ENCODE measurements around the gene MMP25.
"Not testable (repeated sequence)": the region's sequence is repeated elsewhere in the genome, so short reads cannot be mapped to it uniquely, and the experiment has no call there.

The MMP25 gene

GRCh38 chr16:3065742-3066439 lies 19.5 kb downstream of the MMP25 start:
- peaks cover 17% of the 10 kb centered on the region for H3K4me1 Mint-ChIP-seq

GRCh38 chr16:3066440-3066748 lies 20.0 kb downstream of the MMP25 start:
- no peak for ATAC-seq
- Mint-ChIP-seq H3K27ac (no peak overlapping the region), H3K9me3 (no peaks in the 10 kb centered on the region), H3K27me3 (peaks cover 8% of the 10 kb centered on the region), H3K36me3 (no peaks in the 10 kb centered on the region), H3K4me3 (no peak overlapping the region), H3K4me1 (peaks cover 18% of the 10 kb centered on the region)

More at GRCh38 chr16:3065742-3066439, 19.5 kb downstream of the MMP25 start:
- Mint-ChIP-seq H3K9me3 (no peaks in the 10 kb centered on the region), H3K4me3 (peak overlapping the region; percentile 30), H3K36me3 (no peaks in the 10 kb centered on the region), H3K27ac (peak overlapping the region; percentile 75), H3K27me3 (peaks cover 8% of the 10 kb centered on the region)
- ATAC-seq: peak; percentile 4

- Mint-ChIP-seq H3K36me3 (no peaks in the 10 kb centered on the region), H3K4me1 (peaks cover 31% of the 10 kb centered on the region), H3K27ac (peak overlapping the region; percentile 53), H3K27me3 (peaks cover 8% of the 10 kb centered on the region), H3K9me3 (no peaks in the 10 kb centered on the region), H3K4me3 (no peak overlapping the region)
- no peak for ATAC-seq
Observed at GRCh38 chr16:3068487-3068886, 22.1 kb downstream of the MMP25 start.

- not testable (repeated sequence) for H3K36me3 Mint-ChIP-seq, H3K27ac Mint-ChIP-seq, H3K9me3 Mint-ChIP-seq, H3K27me3 Mint-ChIP-seq, H3K4me3 Mint-ChIP-seq, ATAC-seq
- peaks cover 37% of the 10 kb centered on the region for H3K4me1 Mint-ChIP-seq
Observed at GRCh38 chr16:3069146-3069545, 22.8 kb downstream of the MMP25 start.

GRCh38 chr16:3070608-3071111 lies 24.3 kb downstream of the MMP25 start:
- no peaks in the 10 kb centered on the region for H3K36me3 Mint-ChIP-seq
- H3K27me3 Mint-ChIP-seq: peaks cover 2% of the 10 kb centered on the region
- H3K27ac Mint-ChIP-seq: no peak overlapping the region
- ATAC-seq: no peak
- no peak overlapping the region for H3K4me3 Mint-ChIP-seq
- peaks cover 45% of the 10 kb centered on the region for H3K4me1 Mint-ChIP-seq
- no peaks in the 10 kb centered on the region for H3K9me3 Mint-ChIP-seq

GRCh38 chr16:3071655-3072054 lies 25.3 kb downstream of the MMP25 start:
- H3K27ac Mint-ChIP-seq: peak overlapping the region; percentile 55
- no peaks in the 10 kb centered on the region for H3K36me3 Mint-ChIP-seq
- H3K4me3 Mint-ChIP-seq: no peak overlapping the region
- no peaks in the 10 kb centered on the region for H3K9me3 Mint-ChIP-seq
- ATAC-seq: no peak
- H3K4me1 Mint-ChIP-seq: peaks cover 48% of the 10 kb centered on the region
- H3K27me3 Mint-ChIP-seq: no peaks in the 10 kb centered on the region

GRCh38 chr16:3072148-3072547 lies 25.8 kb downstream of the MMP25 start:
- Mint-ChIP-seq H3K4me1 (peaks cover 50% of the 10 kb centered on the region), H3K27ac (peak overlapping the region; percentile 55)
- not testable (repeated sequence) for H3K36me3 Mint-ChIP-seq, ATAC-seq, H3K27me3 Mint-ChIP-seq, H3K4me3 Mint-ChIP-seq, H3K9me3 Mint-ChIP-seq

- ATAC-seq: peak; percentile 21
- H3K4me3 Mint-ChIP-seq, H3K27me3 Mint-ChIP-seq, H3K36me3 Mint-ChIP-seq, H3K9me3 Mint-ChIP-seq: not testable (repeated sequence)
- Mint-ChIP-seq H3K4me1 (peaks cover 46% of the 10 kb centered on the region), H3K27ac (peak overlapping the region; percentile 88)
Observed at GRCh38 chr16:3072576-3073263, 26.4 kb downstream of the MMP25 start.

- no peak for ATAC-seq
- Mint-ChIP-seq H3K4me1 (peaks cover 46% of the 10 kb centered on the region), H3K9me3 (no peaks in the 10 kb centered on the region), H3K27me3 (no peaks in the 10 kb centered on the region), H3K4me3 (peak overlapping the region; percentile 11), H3K27ac (peak overlapping the region; percentile 88), H3K36me3 (no peaks in the 10 kb centered on the region)
Observed at GRCh38 chr16:3073448-3073847, 27.1 kb downstream of the MMP25 start.

- peak; percentile 96 for ATAC-seq
- H3K9me3 Mint-ChIP-seq: no peaks in the 10 kb centered on the region
- H3K27me3 Mint-ChIP-seq: no peaks in the 10 kb centered on the region
- peak overlapping the region; percentile 49 for H3K4me3 Mint-ChIP-seq
- H3K36me3 Mint-ChIP-seq: no peaks in the 10 kb centered on the region
- peaks cover 46% of the 10 kb centered on the region for H3K4me1 Mint-ChIP-seq
- peak overlapping the region; percentile 88 for H3K27ac Mint-ChIP-seq
Observed at GRCh38 chr16:3074860-3075522, 28.6 kb downstream of the MMP25 start.

GRCh38 chr16:3075523-3075915 lies 29.2 kb downstream of the MMP25 start:
- H3K27ac Mint-ChIP-seq: peak overlapping the region; percentile 88
- no peaks in the 10 kb centered on the region for H3K36me3 Mint-ChIP-seq
- no peak for ATAC-seq
- H3K4me1 Mint-ChIP-seq: peaks cover 46% of the 10 kb centered on the region
- no peaks in the 10 kb centered on the region for H3K9me3 Mint-ChIP-seq
- H3K4me3 Mint-ChIP-seq: no peak overlapping the region
- no peaks in the 10 kb centered on the region for H3K27me3 Mint-ChIP-seq

- Mint-ChIP-seq H3K4me1 (peaks cover 46% of the 10 kb centered on the region), H3K27ac (peak overlapping the region; percentile 88)
- not testable (repeated sequence) for ATAC-seq, H3K9me3 Mint-ChIP-seq, H3K36me3 Mint-ChIP-seq, H3K27me3 Mint-ChIP-seq, H3K4me3 Mint-ChIP-seq
Observed at GRCh38 chr16:3075946-3076345, 29.6 kb downstream of the MMP25 start.

- Mint-ChIP-seq H3K4me3 (no peak overlapping the region), H3K36me3 (no peaks in the 10 kb centered on the region), H3K27ac (peak overlapping the region; percentile 57), H3K9me3 (no peaks in the 10 kb centered on the region), H3K27me3 (no peaks in the 10 kb centered on the region), H3K4me1 (peaks cover 43% of the 10 kb centered on the region)
- ATAC-seq: no peak
Observed at GRCh38 chr16:3076577-3076976, 30.2 kb downstream of the MMP25 start.

- H3K27me3 Mint-ChIP-seq: no peaks in the 10 kb centered on the region
- no peaks in the 10 kb centered on the region for H3K9me3 Mint-ChIP-seq
- H3K4me3 Mint-ChIP-seq: no peak overlapping the region
- ATAC-seq: no peak
- no peak overlapping the region for H3K27ac Mint-ChIP-seq
- H3K36me3 Mint-ChIP-seq: no peaks in the 10 kb centered on the region
- H3K4me1 Mint-ChIP-seq: peaks cover 16% of the 10 kb centered on the region
Observed at GRCh38 chr16:3080024-3080423, 33.7 kb downstream of the MMP25 start.

GRCh38 chr16:3081957-3082356 lies 35.6 kb downstream of the MMP25 start:
- not testable (repeated sequence) for H3K27ac Mint-ChIP-seq

GRCh38 chr16:3083408-3083807 lies 37.0 kb downstream of the MMP25 start:
- H3K27me3 Mint-ChIP-seq: peaks cover 14% of the 10 kb centered on the region
- not testable (repeated sequence) for H3K36me3 Mint-ChIP-seq, H3K9me3 Mint-ChIP-seq, H3K27ac Mint-ChIP-seq, H3K4me1 Mint-ChIP-seq, H3K4me3 Mint-ChIP-seq, ATAC-seq

More at GRCh38 chr16:3081957-3082356, 35.6 kb downstream of the MMP25 start:
- H3K9me3 Mint-ChIP-seq, H3K36me3 Mint-ChIP-seq, H3K27me3 Mint-ChIP-seq, H3K4me1 Mint-ChIP-seq, ATAC-seq, H3K4me3 Mint-ChIP-seq: not testable (repeated sequence)

Measured in stimulated activated memory B cell treated with anti-CD40 and anti-IgM and Interleukin-4, amounts not matched to agents 10 μg/mL and 1 μg/mL and 100 μg/mL, for 72 hours (primary cell).